Colonic mucosa (tissue), 4 donors: ENCODE measurements around the gene AOAH. TPM values are rescaled to one million over a fixed set of nuclear protein-coding genes. Genes with fewer than 3 reads are reported as not detected.
"Not testable (repeated sequence)": the region's sequence is repeated elsewhere in the genome, so short reads cannot be mapped to it uniquely, and the experiment has no call there.

ENCODE experiments used
- DNase-seq: peaks from one replicate; pipeline ENCODE4 v3.0.0-alpha.2; 2020
- H3K27ac ChIP-seq: fragments of 200-600 bp; one replicate; pipeline ENCODE4 v1.8.0; 2021
- H3K27me3 ChIP-seq: fragments of 200-600 bp; one replicate; pipeline ENCODE4 v1.8.0; 2021
- H3K36me3 ChIP-seq: fragments of 200-600 bp; one replicate; pipeline ENCODE4 v1.8.0; 2021
- H3K4me1 ChIP-seq: fragments of 200-600 bp; one replicate; pipeline ENCODE4 v1.8.0; 2021; ENCODE audit warnings: mild to moderate bottlenecking
- H3K4me3 ChIP-seq: fragments of 200-600 bp; one replicate; pipeline ENCODE4 v1.8.0; 2021
- H3K9ac ChIP-seq, 2 donors: one replicate each; pipeline ENCODE4 v1.7.0; 2013; ENCODE audit warnings: control low read depth in 2 of 2, low read depth in 2 of 2, low read length in 2 of 2
- H3K9me3 ChIP-seq: fragments of 200-600 bp; one replicate; pipeline ENCODE4 v1.8.0; 2021
- CTCF ChIP-seq: fragments of 200-600 bp; IDR thresholded peaks from one replicate; pipeline ENCODE4 v1.8.0; 2022; ENCODE audit warnings: antibody characterized with exemption, mild to moderate bottlenecking
- intact Hi-C: fragments of 100-400 bp; cut with DNase I; formaldehyde crosslinking; loops from one replicate; pipeline ENCODE4 v1.14.1; 2022
- total RNA-seq, 2 donors: library from RNA; stranded (reverse); fragmentation: NEBNext Ultra II Directional in 1 of 2; extraction: Animal tissue kit (Norgen Biotek cat#: 25700) in 1 of 2; gene quantifications; one replicate each; pipeline ENCODE4 v1.2.1, GENCODE V29; 2021
- donor health status: healthy.
- donor health status: DM: no; HTN: no; CAD: no.
- donor health status: DM: no; HTN: no; CAD: no.

AOAH gene
- total RNA-seq, 2 donors from 2014 or later: 22.2 to 46.1 TPM

DNA sequence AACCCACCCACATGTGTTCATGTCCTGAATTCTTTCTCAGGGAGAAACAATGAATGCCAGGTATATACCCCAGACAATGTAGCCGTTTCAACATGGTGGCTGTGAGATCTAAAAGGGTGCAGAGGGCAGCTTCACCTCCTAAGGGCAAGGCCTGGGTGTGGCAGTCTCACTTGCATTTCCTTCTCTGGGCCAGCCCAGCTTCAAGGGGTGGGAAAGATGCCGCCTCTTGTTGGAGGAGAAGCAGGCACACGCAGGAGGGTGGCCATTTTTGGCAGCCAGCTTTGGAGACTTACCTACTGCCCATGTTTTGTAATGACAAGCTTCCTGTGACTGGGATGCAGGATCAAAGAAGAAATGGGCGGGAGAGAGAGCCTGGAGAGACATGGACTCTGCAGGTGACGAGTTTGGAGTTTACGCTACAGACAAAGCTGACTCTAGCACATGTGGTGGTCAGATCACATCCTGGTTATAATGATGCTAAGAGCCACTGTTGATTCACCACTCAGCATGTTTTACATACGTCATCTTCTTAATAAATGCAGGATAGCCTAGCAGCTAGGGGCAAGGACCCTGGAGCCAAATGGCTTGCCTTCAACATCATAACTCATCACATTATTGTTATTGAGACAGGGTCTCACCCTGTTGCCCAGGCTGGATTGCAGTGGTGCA lies 218.0 kb downstream of the AOAH start:
- intact Hi-C loops: no loop called here
- Histone ChIP-seq H3K9me3 (no peaks in the 10 kb centered on the region), H3K27ac (no peak overlapping the region), H3K36me3 (no peaks in the 10 kb centered on the region), H3K27me3 (no peaks in the 10 kb centered on the region), H3K9ac (no peak overlapping the region), H3K4me3 (no peak overlapping the region), H3K4me1 (no peaks in the 10 kb centered on the region)
- TF ChIP-seq CTCF: no peak
- DNase-seq: no peak

DNA sequence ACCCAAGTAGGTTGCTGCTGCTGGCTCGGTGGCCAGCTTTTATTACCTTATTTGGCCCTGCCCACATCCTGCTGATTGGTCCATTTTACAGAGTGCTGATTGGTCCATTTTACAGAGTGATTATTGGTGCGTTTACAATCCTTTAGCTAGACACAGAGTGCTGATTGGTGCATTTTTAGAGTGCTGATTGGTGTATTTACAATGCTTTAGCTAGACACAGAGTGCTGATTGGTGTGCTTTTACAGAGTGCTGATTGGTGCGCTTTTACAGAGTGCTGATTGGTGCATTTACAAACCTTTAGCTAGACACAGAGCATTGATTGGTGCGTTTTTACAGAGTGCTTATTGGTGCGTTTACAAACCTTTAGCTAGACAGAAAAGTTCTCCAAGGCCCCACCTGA lies 219.7 kb downstream of the AOAH start:
- H3K9me3 ChIP-seq, H3K4me1 ChIP-seq, intact Hi-C loops, H3K36me3 ChIP-seq, H3K4me3 ChIP-seq, H3K27ac ChIP-seq, H3K9ac ChIP-seq, H3K27me3 ChIP-seq, DNase-seq: not testable (repeated sequence)

GRCh38 chr7:36504216-36504615 lies 220.1 kb downstream of the AOAH start:
- intact Hi-C loops, H3K4me1 ChIP-seq, H3K9me3 ChIP-seq, H3K36me3 ChIP-seq, DNase-seq, H3K4me3 ChIP-seq, H3K27ac ChIP-seq, H3K27me3 ChIP-seq, H3K9ac ChIP-seq: not testable (repeated sequence)

GRCh38 chr7:36497775-36498174 lies 226.5 kb downstream of the AOAH start:
- DNase-seq: no peak
- Histone ChIP-seq H3K9ac (no peak overlapping the region), H3K27ac (no peak overlapping the region), H3K36me3 (no peaks in the 10 kb centered on the region), H3K27me3 (no peaks in the 10 kb centered on the region), H3K4me3 (no peak overlapping the region), H3K9me3 (no peaks in the 10 kb centered on the region), H3K4me1 (no peaks in the 10 kb centered on the region)
- no peak for TF ChIP-seq CTCF
- intact Hi-C loops: no loop called here

DNA sequence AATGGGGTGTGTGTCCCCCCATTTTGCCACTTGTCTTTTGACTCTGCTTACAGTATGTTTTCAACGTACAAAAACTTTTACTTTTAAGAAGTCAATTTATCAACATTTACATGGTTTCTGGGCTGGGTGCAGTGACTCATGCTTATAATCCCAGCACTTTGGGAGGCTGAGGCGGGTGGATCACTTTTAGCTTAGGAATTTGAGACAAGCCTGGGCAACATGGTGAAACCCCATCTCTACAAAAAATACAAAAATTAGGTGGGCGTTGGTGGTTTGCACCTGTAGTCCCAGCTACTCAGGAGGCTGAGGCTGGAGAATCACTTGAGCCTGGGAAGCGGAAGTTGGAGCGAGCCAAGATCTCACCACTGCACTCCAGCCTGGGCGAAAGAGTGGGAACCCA lies 227.1 kb downstream of the AOAH start:
- DNase-seq, H3K27me3 ChIP-seq, H3K4me3 ChIP-seq, intact Hi-C loops, H3K9me3 ChIP-seq, H3K36me3 ChIP-seq, H3K4me1 ChIP-seq, H3K27ac ChIP-seq, H3K9ac ChIP-seq: not testable (repeated sequence)

- H3K4me1 ChIP-seq: no peaks in the 10 kb centered on the region
- no peaks in the 10 kb centered on the region for H3K27me3 ChIP-seq
- no peaks in the 10 kb centered on the region for H3K9me3 ChIP-seq
- TF ChIP-seq CTCF: no peak
- no peak overlapping the region for H3K4me3 ChIP-seq
- no peak overlapping the region for H3K27ac ChIP-seq
- H3K9ac ChIP-seq: no peak overlapping the region
- DNase-seq: no peak
- intact Hi-C loops: no loop called here
- H3K36me3 ChIP-seq: no peaks in the 10 kb centered on the region
These were observed 227.7 kb downstream of the AOAH start for GRCh38 chr7:36496576-36496975.

- intact Hi-C loops: no loop called here
- TF ChIP-seq CTCF: no peak
- no peaks in the 10 kb centered on the region for H3K4me1 ChIP-seq
- no peaks in the 10 kb centered on the region for H3K36me3 ChIP-seq
- no peaks in the 10 kb centered on the region for H3K9me3 ChIP-seq
- no peaks in the 10 kb centered on the region for H3K27me3 ChIP-seq
- no peak overlapping the region for H3K27ac ChIP-seq
- no peak for DNase-seq
- H3K4me3 ChIP-seq: no peak overlapping the region
- no peak overlapping the region for H3K9ac ChIP-seq
These were observed 233.0 kb downstream of the AOAH start for GRCh38 chr7:36491317-36491716.
